GM12878 (cell line): Measurements from ENCODE around the gene ZBTB4. TPM values are rescaled to one million over a fixed set of nuclear protein-coding genes. Genes with fewer than 3 reads are reported as not detected.

Source experiments
- ATAC-seq: fragments of 200-7000 bp; cut with Tn5 transposase; 3 replicates; pipeline ENCODE4 v1.9.1; 2020; ENCODE audit warnings: mild to moderate bottlenecking, moderate library complexity
- BruUV-seq: library from RNA; stranded (reverse); fragments of 400-500 nt; replicated peaks from 2 replicates; lab custom pipeline; 2021; lab: Mats Ljungman, UMichigan
- CTCF ChIA-PET: fragments of 300-600 bp; sonication (Branson Sonifier 250); formaldehyde crosslinking; extraction: SDS; loops from one replicate; lab custom pipeline; 2021; ENCODE audit warnings: inconsistent platforms; lab: Yijun Ruan, JAX
- POLR2A ChIA-PET: fragments of 350-600 bp; formaldehyde crosslinking; extraction: SDS; loops from one replicate; lab custom pipeline; 2021; ENCODE audit warnings: inconsistent platforms; lab: Charles Lee
- RAD21 ChIA-PET: fragments of 300-600 bp; sonication (Branson Sonifier 250); formaldehyde crosslinking; loops from one replicate; lab custom pipeline; 2023; ENCODE audit warnings: antibody characterized with exemption; ENCODE audit not compliant: unreplicated experiment; lab: Charles Lee
- SMC1A ChIA-PET: fragments of 300-600 bp; sonication (Branson Sonifier 250); formaldehyde crosslinking; loops from one replicate; lab custom pipeline; 2023; ENCODE audit not compliant: unreplicated experiment, uncharacterized antibody; lab: Charles Lee
- DNase-seq: peaks from one replicate; pipeline ENCODE4 v3.0.0-alpha.2; 2011; ENCODE audit warnings: low read depth, low spot score
- FAIRE-seq: peaks from 3 replicates; lab custom pipeline; 2011; peaks lifted over from hg19 to GRCh38; lab: Jason Lieb, UNC
- H2AFZ ChIP-seq: 2 replicates; pipeline ENCODE4 v1.6.0; 2011; ENCODE audit warnings: low read depth, low read length, control low read depth; ENCODE audit not compliant: control insufficient read depth
- H3K27ac ChIP-seq: 2 replicates; pipeline ENCODE4 v1.5.1; 2011; ENCODE audit warnings: control low read depth; ENCODE audit not compliant: control insufficient read depth, insufficient read depth
- H3K27me3 ChIP-seq, 2 experiments: replicated peaks in 1 of 2; 2 replicates each; pipeline versions ENCODE4 v1.6.0 to v1.6.1; 2011; ENCODE audit warnings: low read length in 1 of 2; ENCODE audit not compliant: control insufficient read depth in 2 of 2, insufficient read depth in 2 of 2
- H3K36me3 ChIP-seq, 2 experiments: 2 replicates each; pipeline ENCODE4 v1.5.1; 2011; ENCODE audit warnings: low read length in 1 of 2; ENCODE audit not compliant: control insufficient read depth in 2 of 2, insufficient read depth in 2 of 2
- H3K4me1 ChIP-seq: 2 replicates; pipeline ENCODE4 v1.6.1; 2011; ENCODE audit warnings: mild to moderate bottlenecking, low read length, moderate library complexity, mixed read lengths; ENCODE audit not compliant: control insufficient read depth, insufficient read depth
- H3K4me2 ChIP-seq: 2 replicates; pipeline ENCODE4 v1.6.0; 2011; ENCODE audit warnings: control low read depth; ENCODE audit not compliant: control insufficient read depth, insufficient read depth
- H3K4me3 ChIP-seq: fragments of 200-600 bp; sonication (generic); 2 replicates; pipeline ENCODE4 v1.5.1; 2016
- H3K79me2 ChIP-seq: 2 replicates; pipeline ENCODE4 v1.6.0; 2011; ENCODE audit warnings: low read length; ENCODE audit not compliant: control insufficient read depth, insufficient read depth
- H3K9ac ChIP-seq: 2 replicates; pipeline ENCODE4 v1.8.0; 2011; ENCODE audit warnings: low read length, control low read depth, mixed read lengths; ENCODE audit not compliant: control insufficient read depth, insufficient read depth
- H3K9me3 ChIP-seq: replicated peaks from 3 replicates; pipeline ENCODE4 v1.5.1; 2011; ENCODE audit warnings: mild to moderate bottlenecking, low read length; ENCODE audit not compliant: control insufficient read depth, insufficient read depth
- H4K20me1 ChIP-seq: 2 replicates; pipeline ENCODE4 v1.6.0; 2011; ENCODE audit not compliant: control insufficient read depth, insufficient read depth
- BCL3 ChIP-seq: IDR thresholded peaks from 2 replicates; pipeline ENCODE4 v1.6.1; 2011; ENCODE audit warnings: borderline replicate concordance, low read depth, mild to moderate bottlenecking, moderate library complexity, low read length; ENCODE audit not compliant: insufficient read depth, poor library complexity, severe bottlenecking
- FOXK2 ChIP-seq: fragments of 450-650 bp; IDR thresholded peaks from 2 replicates; pipeline ENCODE4 v1.6.1; 2017; ENCODE audit warnings: mild to moderate bottlenecking, moderate library complexity
- HDGF ChIP-seq: fragments of 450-650 bp; IDR thresholded peaks from 2 replicates; pipeline ENCODE4 v1.6.1; 2016; ENCODE audit warnings: antibody characterized with exemption
- NR2F1 ChIP-seq: fragments of 450-650 bp; conservative IDR thresholded peaks from 2 replicates; pipeline ENCODE4 v1.6.1; 2017; ENCODE audit warnings: mild to moderate bottlenecking
- REST ChIP-seq: IDR thresholded peaks from 2 replicates; pipeline ENCODE4 v1.6.1; 2012; ENCODE audit warnings: mild to moderate bottlenecking, low read depth, low read length
- YY1 ChIP-seq: IDR thresholded peaks from 2 replicates; pipeline ENCODE4 v1.6.1; 2011; ENCODE audit warnings: low read depth, mild to moderate bottlenecking, low read length
- ZBTB11 ChIP-seq: fragments of 450-650 bp; formaldehyde crosslinking; IDR thresholded peaks from 2 replicates; pipeline ENCODE4 v1.5.0; 2022; ENCODE audit warnings: mild to moderate bottlenecking, missing genetic modification characterization
- ZNF592 ChIP-seq: fragments of 450-650 bp; IDR thresholded peaks from 2 replicates; pipeline ENCODE4 v1.6.1; 2017; ENCODE audit warnings: mild to moderate bottlenecking, moderate library complexity
- WGBS: methylation state at CpG from one replicate; pipeline ENCODE4 v1.1.6; 2016; ENCODE audit warnings: low lambda C conversion rate; ENCODE audit not compliant: insufficient replicate concordance, insufficient coverage; ENCODE audit errors: missing lambda C conversion rate; 5-methylcytosine and 5-hydroxymethylcytosine counted together
- in situ Hi-C: fragments of 300-500 bp; cut with MboI; formaldehyde crosslinking; loops from 9 replicates; pipeline ENCODE4 v1.14.3; 2018; ENCODE audit warnings: mixed read lengths
- intact Hi-C: fragments of 100-400 bp; cut with micrococcal nuclease; formaldehyde crosslinking; loops from one replicate; pipeline ENCODE4 v1.14.2; 2022; ENCODE audit not compliant: unreplicated experiment
- polyA plus RNA-seq, 11 experiments: library from polyadenylated mRNA; depleted of rRNA in 4 of 11; unstranded in 6 of 11; stranded (reverse) in 5 of 11; fragments of >200 nt; fragmentation: Nextera tagmentation in 4 of 11; fragmentation: Illumina TruSeq in 1 of 11; extraction: Ambion mirVana in 4 of 11; extraction: Trizol in 1 of 11; gene quantifications; 1 replicate in 1 of 11; 2 replicates in 10 of 11; pipeline versions ENCODE4 v1.2.1 to v1.2.3, GENCODE V29; 2011 to 2016; ENCODE audit warnings: inconsistent platforms in 2 of 11, missing spikeins in 2 of 11, low read depth in 1 of 11
- total RNA-seq, 4 experiments: library from RNA; depleted of rRNA in 3 of 4; stranded (reverse); fragments of >200 nt in 3 of 4; fragmentation: Illumina TruSeq in 1 of 4; extraction: Trizol in 1 of 4; gene quantifications; 2 replicates each; pipeline versions ENCODE4 v1.2.1 to v1.2.3, GENCODE V29; 2013 to 2021

ZBTB4 gene
- total and polyA plus RNA-seq, 10 of the 15 experiments (the other 5 are each of a cell fraction or from before 2014, with no cell fraction given): 2.0 to 14.9 (median 6.9) TPM

- in situ Hi-C loops (no loop called here), intact Hi-C loops (loop anchor here (1.0 to 10.0 kb wide), 4 partner anchors 28 to 201 kb away; partner anchors contain the start of genes TMEM102, TP53 and WRAP53)
- Histone ChIP-seq H3K36me3 (no peaks in the 10 kb centered on the region), H3K9ac (peak overlapping the region; percentile 100), H3K4me1 (peaks cover under 1% of the 10 kb centered on the region; the same call in 1 of the 2 replicates), H4K20me1 (peaks cover 6% of the 10 kb centered on the region; the same call in 1 of the 2 replicates), H3K9me3 (no peaks in the 10 kb centered on the region), H3K27me3 (no peaks in the 10 kb centered on the region), H3K4me3 (peak overlapping the region; percentile 99), H3K79me2 (peaks cover 50% of the 10 kb centered on the region), H3K27ac (peak overlapping the region; percentile 100), H3K4me2 (peak overlapping the region; percentile 97), H2AFZ (peak overlapping the region; percentile 100)
- ChIA-PET RAD21 (interaction anchor here (1.2 to 1.6 kb wide), 2 partner anchors 45 to 47 kb away, joined by 3 to 5 read pairs; partner anchors contain the start of gene FGF11), CTCF (no interaction called here), POLR2A (interaction anchor here (0.5 to 6.6 kb wide), 9 partner anchors 28 to 301 kb away, joined by 3 to 63 read pairs (median 4); partner anchors contain the start of genes ACAP1, FGF11 and TMEM102), SMC1A (no interaction called here)
- DNase-seq (peak; percentile 54), FAIRE-seq (no peak), ATAC-seq (peak; percentile 67)
- TSS peak; percentile 88 for BruUV-seq
- 2% methylated on average over 38 of the region's 38 CpGs for WGBS
- no peak; the same call in 1 of the 2 replicates for TF ChIP-seq REST
- TF ChIP-seq HDGF: no peak; the same call in 1 of the 2 replicates
- no peak for TF ChIP-seq ZBTB11 (CRISPR knock-in tag)
- TF ChIP-seq BCL3: no peak
- no peak for TF ChIP-seq NR2F1
- TF ChIP-seq ZNF592: no peak
- TF ChIP-seq FOXK2: no peak
- TF ChIP-seq YY1: peak; percentile 92
Observed at GRCh38 chr17:7483255-7484066, 4.0 kb upstream of the ZBTB4 start.
